ENCODE data around the gene ANKFN1.

Gene ANKFN1

GRCh38 chr17:56290802-56291118 is 137.5 kb downstream of the ANKFN1 start:
- DNase-seq (ENCODE audit: low read depth) = no peak

GRCh38 chr17:56291226-56291805 is 138.0 kb downstream of the ANKFN1 start:
- DNase-seq (ENCODE audit: low read depth) = no peak

- no peak for DNase-seq (ENCODE audit: low read depth)
Observed at GRCh38 chr17:56292010-56292409, 138.7 kb downstream of the ANKFN1 start.

GRCh38 chr17:56292578-56292977 is 139.3 kb downstream of the ANKFN1 start:
- DNase-seq (ENCODE audit: low read depth) = no peak

- DNase-seq (ENCODE audit: low read depth) = no peak
Observed at GRCh38 chr17:56297184-56297583, 143.9 kb downstream of the ANKFN1 start.

GRCh38 chr17:56298846-56299245 is 145.6 kb downstream of the ANKFN1 start:
- no peak for DNase-seq (ENCODE audit: low read depth)

- no peak for DNase-seq (ENCODE audit: low read depth)
Observed at GRCh38 chr17:56300144-56300543, 146.9 kb downstream of the ANKFN1 start.

- no peak for DNase-seq (ENCODE audit: low read depth)
Observed at GRCh38 chr17:56305007-56305406, 151.7 kb downstream of the ANKFN1 start.

GRCh38 chr17:56309897-56310296 is 156.6 kb downstream of the ANKFN1 start:
- no peak for DNase-seq (ENCODE audit: low read depth)

- no peak for DNase-seq (ENCODE audit: low read depth)
Observed at GRCh38 chr17:56310782-56311181, 157.5 kb downstream of the ANKFN1 start.

GRCh38 chr17:56313201-56313600 is 159.9 kb downstream of the ANKFN1 start:
- DNase-seq (ENCODE audit: low read depth) = no peak

- DNase-seq (ENCODE audit: low read depth) = no peak
Observed at GRCh38 chr17:56314026-56314425, 160.8 kb downstream of the ANKFN1 start.

GRCh38 chr17:56314984-56315602 is 161.8 kb downstream of the ANKFN1 start:
- no peak for DNase-seq (ENCODE audit: low read depth)

GRCh38 chr17:56316604-56317003 is 163.3 kb downstream of the ANKFN1 start:
- no peak for DNase-seq (ENCODE audit: low read depth)

- no peak for DNase-seq (ENCODE audit: low read depth)
Observed at GRCh38 chr17:56317351-56318208, 164.3 kb downstream of the ANKFN1 start.

- no peak for DNase-seq (ENCODE audit: low read depth)
Observed at GRCh38 chr17:56319531-56319930, 166.3 kb downstream of the ANKFN1 start.

GRCh38 chr17:56320443-56320842 is 167.2 kb downstream of the ANKFN1 start:
- no peak for DNase-seq (ENCODE audit: low read depth)

- DNase-seq (ENCODE audit: low read depth) = no peak
Observed at GRCh38 chr17:56322991-56323390, 169.7 kb downstream of the ANKFN1 start.

GRCh38 chr17:56324676-56325075 is 171.4 kb downstream of the ANKFN1 start:
- no peak for DNase-seq (ENCODE audit: low read depth)

- no peak for DNase-seq (ENCODE audit: low read depth)
Observed at GRCh38 chr17:56325313-56326000, 172.2 kb downstream of the ANKFN1 start.

- DNase-seq (ENCODE audit: low read depth) = no peak
Observed at GRCh38 chr17:56326001-56326359, 172.7 kb downstream of the ANKFN1 start.

GRCh38 chr17:56347639-56348038 is 194.4 kb downstream of the ANKFN1 start:
- no peak for DNase-seq (ENCODE audit: low read depth)

- DNase-seq (ENCODE audit: low read depth) = no peak
Observed at GRCh38 chr17:56350592-56350991, 197.3 kb downstream of the ANKFN1 start.
